Brain pericyte (primary cell): ENCODE data around the gene STING1.

ENCODE experiments used
- DNase-seq: peaks from one replicate; pipeline ENCODE4 v3.0.0-alpha.2; 2012; ENCODE audit warnings: low read depth, low spot score

The STING1 gene

DNA sequence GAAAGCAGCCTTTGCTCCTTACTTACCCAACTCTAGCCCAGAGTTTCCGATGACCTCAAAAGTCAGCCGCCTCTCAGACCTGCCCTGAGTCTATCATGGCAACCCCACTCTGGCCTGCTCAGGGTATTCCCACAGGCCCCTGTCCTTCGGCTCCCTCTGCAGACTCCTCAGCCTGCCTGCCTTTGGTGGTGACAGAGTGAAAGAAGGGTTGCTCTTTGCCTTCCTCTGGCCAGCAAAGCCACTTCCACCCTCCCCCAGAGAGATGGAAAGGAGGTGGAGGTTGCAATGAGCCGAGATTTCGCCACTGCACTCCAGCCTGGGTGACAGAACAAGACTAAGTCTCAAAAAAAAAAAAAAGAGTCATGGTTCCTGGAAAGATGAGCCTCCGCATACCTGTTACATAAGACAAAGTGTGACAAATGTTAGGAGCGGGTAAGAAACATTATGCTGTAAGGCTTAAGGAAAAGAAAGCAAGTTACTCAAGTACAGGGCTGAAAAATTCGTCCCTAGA is 14.1 kb downstream of the STING1 start:
- DNase-seq, result no peak

DNA sequence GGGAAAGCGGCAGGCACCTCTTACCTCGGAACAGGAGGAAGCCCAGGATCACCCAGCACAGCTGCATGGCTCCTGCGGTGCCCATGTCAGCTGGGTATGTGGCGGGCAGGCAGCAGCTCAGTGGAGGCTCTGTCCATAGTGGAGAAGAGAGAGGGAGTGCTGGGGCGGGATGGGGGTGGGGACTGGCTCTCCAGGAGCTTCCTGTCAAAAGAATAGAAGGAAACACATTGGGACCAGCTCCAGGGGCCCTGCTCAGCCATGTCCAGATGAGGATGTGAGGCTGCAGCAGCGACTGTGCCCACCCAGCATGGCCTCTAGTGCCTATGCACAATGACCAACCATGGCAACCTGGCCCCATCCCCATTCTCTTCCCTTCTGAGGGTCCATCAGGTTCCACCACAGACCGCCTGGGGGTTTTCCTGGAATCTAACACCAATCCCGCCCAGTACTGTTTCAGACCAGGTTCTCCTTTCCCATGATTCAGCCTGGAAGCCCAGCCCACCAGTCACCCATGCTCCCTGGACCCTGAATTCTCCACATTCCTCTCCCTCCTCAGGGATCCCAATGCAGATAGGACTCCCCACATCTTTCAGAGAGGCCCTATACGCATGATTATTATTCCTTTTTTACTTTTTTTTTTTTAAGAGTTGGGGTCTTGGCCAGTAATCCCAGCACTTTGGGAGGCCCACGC is 19.8 kb downstream of the STING1 start, which contains the start of gene ECSCR:
Gene ECSCR, minus strand, starts transcription at position 158 of the 691 bp plus-strand sequence. Its CDS starts 73 bp downstream, at position 85.
- no peak for DNase-seq

DNA sequence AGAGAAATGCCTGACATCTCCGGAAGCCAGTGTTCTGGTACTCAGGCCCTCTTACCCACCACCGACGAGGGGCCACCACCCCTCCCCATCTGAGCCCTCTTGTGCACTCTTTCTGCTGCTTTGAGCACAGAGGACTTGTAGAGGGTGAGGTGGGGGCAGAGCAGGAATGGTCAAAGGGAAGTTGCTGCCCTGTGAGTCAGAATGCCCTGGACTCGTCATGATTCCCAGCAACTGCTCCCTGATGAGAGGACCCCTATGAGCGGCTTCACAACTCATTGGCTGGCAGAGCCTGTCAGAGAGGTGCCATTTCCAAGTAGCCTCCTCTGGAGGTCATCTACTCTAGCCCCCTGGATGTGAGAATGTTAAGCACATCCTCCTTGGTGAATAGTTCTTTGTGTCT is 20.9 kb downstream of the STING1 start:
- DNase-seq, result no peak

DNA sequence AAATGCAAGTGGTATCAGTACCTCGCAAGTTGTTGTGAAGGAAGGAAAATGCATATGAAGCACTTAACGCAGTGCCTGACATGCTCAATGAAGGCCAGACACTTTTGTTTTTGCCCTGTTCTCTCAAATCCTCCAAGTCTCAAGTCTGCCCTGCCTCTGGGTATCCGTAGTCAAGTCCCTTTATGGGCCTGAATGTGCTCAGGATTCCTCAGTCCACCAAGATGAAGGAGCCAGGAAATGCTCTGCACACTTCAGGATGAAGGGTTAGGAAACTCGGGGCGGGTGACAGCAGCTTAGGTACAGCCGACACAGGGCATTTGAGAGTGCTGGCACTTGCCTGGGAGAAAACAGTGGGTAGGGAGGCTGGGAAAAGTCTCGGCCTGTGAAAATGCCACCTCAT is 21.4 kb downstream of the STING1 start:
- no peak for DNase-seq

DNA sequence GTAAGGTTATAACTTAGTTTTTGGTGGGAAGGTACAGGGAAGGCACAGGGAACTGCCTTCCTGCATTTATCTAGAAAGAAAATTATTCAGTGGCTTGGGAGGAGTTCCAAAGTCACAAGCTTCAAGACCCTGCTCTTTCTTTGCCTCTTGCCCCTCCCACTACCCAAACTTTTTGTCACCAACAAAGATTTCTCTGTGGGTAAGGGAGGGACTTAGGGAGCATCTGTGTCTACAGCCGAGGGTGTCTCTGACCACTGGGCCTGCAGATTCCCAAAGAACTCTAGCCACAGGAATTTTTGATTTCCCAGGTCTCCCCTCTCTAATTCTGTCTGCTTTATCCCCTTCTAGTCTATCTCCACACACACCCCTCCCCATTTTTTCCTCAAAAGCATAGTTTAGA is 22.1 kb downstream of the STING1 start:
- no peak for DNase-seq

DNA sequence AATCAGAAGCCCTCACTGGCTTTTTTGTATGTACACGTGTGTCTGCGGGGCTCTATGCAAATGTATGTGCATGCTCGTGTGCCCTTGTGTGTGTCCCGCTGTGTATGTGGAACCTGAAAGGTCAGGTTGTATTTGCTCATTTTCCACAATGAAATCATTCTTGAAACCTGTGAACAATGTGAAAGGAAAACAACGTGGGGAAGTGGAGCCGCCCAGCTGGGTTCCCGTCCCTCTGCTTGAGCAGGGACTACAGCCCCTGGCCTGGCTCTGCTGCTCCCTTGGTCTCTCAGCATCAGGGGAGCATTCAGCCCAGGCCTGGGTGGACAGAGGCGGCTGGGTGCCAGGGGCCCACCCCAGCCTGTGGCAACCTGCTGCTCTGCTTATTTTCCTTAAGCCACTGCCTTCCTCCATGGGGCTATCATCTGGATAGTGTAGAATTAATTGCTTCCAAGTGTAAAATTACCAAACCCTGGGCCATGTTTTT is 23.1 kb downstream of the STING1 start:
- DNase-seq, result no peak

DNA sequence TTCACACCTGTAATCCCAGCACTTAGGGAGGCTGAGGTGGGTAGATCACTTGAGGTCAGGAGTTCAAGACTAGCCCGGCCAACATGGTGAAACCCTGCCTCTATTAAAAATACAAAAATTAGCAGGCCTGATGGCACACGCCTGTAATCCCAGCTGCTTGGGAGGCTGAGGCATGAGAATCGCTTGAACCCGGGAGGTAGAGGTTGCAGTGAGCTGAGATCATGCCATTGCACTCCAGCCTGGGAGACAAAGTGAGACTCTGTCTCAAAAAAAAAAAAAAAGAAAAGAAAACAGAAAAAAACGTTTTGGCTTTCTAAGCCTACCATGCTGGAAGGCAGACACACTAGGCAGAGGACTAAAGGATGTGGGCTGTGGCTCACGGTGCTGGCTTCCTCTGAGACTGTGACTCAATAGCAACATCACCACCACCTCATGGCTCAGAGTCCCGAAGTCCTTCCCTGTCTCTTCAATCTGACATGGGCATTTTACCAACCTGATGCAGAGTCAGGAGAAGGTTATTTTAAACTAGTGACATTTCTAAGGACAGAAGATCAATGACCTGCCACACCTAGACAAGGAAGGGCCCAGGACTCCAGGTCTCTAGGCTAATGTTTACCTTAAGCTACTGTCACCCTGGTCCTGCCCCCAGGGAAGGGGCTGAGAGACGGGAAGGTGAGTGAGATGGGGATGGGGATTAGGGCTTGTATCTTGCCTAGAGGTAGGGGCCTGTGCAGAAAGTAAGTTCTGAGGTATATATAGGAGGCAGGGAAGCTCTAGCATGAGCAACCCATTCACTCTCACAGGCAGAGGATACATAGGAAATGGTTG is 23.8 kb downstream of the STING1 start:
- DNase-seq, result no peak

DNA sequence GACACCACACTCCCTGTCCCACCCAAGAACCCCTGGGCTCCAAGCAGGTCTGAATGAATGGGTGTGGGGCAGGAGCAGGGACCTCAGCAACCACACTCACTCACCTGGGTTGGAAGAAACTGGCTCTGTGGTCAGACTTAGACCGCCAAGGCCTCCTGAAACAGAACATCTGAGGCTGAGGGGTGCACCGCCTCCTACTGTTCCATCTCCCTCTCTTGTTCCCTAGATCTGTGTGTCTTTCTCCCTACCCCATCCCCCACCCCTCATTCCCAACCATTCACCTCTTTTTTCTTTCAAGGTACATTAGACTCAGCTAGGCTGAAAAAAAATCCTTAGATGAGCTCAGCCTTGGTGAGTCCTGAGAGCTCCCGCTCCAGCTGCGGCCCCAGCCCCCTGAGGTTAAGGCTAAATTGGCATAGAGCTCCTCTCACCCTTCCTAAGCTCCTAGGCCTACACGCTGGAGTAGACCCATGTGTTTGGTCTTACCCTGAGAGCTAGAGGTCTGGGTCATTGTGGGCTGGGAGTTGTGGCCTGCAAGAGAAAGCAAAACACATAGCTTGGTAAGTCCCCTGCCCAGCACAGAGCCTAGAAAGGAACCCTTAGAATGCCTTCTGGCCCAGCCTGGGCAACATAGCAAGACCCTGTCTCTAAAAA is 24.8 kb downstream of the STING1 start:
- DNase-seq, result no peak

DNA sequence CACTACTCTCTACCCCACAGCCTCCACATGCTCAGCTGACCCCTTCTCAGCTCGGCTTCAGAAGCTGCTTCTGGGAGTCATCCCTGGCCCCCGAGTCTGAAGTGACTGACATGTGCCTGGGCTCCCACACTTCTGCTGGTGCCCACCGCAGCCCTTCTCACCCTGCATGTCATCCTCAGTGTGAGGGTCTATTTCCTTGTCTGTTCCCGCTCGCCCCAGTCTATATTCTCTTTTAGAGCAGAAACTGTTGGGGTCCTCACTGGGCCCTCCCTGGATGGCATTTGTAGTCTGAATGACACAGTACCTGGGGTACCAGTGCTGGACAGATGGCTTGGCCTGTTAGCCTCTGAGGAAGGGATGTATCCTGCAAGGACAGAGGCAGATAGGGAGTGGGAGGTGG is 25.3 kb downstream of the STING1 start:
- no peak for DNase-seq

DNA sequence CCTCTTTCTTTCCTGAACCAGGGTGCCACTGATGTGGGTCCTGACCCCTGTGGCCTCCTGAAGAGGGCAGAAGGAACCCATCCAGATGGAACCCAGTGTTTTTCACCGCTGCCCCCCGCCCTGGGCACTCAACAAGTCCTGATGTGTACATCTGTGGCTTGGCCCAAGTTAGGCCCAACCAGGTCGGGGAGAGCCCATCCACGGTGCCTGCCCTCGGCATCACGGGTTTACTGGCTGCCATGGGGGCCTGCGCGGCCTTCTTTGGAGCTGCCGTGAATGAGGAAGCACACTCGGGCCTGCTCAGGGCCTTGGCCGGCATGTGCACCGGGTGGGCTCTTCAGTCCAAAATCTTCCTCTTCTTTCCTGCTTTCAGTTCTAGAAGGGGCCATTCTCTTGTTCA is 25.8 kb downstream of the STING1 start:
- no peak for DNase-seq

DNA sequence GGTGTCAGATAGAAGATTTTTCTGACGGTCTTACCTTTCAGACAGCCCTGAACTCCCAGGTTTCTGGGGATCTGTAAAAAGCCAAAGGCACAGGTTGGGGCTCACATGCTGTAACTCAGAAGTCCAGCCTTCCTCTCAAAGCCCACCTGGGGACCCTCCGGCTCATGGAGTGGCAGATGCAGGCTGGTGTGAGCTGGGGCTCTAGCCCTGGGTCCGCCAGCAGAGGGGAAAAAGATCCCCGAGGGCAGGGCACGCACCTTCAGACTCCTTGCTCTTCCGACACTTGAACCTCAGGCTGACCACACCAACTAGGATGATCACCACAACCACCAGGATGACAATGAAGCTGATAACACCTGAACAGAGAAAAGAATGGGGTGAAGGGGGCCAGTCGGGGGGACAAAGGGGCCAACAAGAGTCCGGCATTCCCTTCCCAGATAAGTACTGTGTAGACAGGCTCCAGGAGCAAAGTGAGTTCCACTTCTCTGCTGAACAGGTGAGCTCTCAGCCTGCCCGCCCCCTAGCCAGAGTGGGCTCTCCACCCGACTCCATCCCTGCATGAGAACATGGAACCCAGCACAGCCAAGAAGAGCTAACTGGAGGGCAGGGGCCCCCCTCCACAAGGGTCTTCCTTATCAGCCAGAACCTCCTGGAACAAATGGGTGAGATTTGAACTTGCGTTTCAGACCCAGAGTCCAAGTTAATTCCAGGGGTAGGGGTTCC is 27.8 kb downstream of the STING1 start:
- DNase-seq, result no peak

DNA sequence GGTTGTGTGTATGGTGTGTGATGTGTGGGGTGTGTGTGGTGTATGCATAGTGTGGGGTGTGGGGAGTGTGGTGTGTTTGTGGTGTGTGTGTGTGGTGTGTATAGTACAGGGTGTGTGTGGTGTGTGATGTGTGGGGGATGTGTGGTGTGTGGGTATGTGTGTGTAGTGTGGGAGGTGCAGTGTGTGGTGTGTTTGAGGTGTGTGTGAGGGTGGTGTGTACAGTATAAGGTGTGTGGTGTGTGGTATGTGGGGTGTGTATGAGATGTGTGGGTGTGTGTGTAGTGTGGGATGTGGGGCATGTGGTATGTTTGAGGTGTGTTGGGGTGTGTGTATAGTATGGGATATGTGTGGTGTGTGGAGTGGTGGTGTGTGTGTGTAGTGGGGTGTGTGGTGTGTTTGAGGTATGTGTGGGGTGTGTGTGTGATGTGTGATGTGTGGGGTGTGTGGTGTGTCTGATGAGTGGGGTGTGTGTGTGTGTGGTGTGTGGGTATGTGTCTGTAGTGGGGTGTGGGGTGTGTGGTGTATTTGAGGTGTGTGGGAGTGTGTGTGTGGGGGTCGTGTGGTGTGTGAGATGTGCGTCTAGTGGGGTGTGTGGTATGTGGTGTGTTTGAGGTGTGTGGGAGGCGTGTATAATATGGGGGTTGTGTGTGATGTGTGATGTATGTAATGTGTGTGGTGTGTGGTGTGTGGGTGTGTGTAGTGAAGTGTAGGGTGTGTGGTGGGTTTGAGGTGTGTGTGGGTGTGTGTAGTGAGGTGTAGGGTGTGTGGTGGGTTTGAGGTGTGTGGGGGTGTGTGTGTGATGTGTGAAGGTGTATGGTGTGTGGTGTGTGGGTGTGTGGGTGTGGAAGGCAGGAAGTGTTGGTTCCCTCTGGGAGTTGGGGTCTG is 28.6 kb downstream of the STING1 start:
- no peak for DNase-seq

DNA sequence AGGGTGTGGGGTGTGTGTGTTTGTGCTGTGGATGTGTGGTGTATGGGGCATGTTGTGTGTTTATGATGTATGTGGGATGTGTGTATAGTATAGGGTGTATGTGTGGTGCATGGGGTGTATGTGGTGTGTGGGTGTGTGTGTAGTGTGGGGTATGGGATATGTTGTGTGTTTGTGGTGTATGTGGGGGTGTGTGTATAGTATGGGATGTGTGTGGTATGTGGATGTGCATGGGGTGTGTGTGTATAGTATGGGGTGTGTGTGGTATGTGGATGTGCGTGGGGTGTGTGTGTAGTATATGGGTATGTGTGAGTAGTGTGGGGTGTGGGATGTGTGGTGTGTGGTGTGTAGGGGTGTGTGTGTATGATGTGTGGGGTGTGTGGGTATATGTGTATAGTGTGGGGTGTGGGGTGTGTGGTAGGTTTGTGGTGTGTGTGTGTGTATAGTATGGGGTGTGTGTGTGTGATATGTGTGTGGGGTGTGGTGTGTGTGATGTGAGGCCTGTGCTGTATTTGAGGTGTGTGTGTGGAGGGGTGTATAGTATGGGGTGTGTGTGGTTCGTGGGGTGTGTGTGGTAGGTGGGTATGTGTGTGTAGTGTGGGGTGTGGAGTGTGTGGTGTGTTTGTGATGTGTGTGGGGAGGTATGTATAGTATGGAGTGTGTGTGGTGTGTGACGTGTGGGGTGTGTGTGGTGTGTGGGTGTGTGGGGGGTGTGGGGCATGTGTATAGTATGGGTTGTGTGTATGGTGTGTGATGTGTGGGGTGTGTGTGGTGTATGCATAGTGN is 30.5 kb downstream of the STING1 start:
- DNase-seq, result no peak

DNA sequence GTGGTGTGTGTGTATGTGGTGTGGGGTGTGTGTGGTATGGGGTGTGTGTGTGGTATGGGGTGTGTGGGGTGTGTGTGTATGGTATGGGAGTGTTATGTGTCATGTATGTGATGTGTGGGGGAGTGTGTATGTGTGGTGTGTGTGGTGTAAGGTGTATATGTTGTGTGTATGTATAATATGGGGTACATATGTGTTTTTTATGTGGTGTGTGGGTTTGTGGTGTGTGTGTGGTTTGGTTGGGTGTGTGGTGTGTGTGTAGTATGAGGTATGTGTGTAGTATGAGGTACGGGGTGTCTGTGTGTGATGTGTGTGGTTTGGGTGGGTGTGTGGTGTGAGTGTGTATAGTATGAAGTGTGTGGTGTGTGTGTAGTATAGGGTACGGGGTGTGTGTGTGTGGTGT is 31.4 kb downstream of the STING1 start:
- DNase-seq, result no peak

DNA sequence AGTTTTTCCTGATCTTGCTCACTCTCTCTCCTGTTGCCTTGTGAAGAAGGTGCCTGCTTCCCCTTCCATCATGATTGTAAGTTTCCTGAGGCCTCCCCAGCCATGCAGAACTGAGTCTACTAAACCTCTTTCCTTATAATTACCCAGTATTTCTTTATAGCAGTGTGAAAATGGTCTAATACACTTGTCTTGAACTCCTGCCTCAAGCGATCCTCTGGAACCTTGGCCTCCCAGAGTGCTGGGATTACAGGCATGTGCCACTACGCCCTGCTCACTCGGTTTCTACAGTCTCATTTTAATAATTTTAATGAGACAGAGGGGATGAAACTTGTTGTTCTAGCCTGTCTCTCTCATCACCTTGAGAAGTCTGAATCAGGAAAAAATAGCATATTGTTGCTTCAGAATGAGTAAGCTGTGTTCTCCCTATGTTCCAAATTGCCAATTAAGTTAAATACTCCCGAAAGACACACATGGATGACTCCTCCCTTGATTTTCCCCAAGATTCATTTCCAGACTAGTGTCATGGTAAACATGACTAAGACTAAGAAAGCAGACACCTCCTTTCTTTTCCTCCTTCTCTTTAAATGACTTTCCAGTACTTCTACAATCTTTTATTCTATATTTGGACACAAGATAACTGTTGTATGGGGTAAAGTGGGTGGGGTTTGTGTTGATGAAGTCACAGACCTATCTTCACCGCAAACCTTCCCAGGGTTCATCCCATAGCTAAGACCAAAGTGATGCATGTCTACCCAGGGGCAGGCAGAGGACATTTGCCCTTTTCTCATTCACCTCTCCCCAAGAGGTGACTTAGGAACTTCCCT is 35.4 kb downstream of the STING1 start:
- no peak for DNase-seq

DNA sequence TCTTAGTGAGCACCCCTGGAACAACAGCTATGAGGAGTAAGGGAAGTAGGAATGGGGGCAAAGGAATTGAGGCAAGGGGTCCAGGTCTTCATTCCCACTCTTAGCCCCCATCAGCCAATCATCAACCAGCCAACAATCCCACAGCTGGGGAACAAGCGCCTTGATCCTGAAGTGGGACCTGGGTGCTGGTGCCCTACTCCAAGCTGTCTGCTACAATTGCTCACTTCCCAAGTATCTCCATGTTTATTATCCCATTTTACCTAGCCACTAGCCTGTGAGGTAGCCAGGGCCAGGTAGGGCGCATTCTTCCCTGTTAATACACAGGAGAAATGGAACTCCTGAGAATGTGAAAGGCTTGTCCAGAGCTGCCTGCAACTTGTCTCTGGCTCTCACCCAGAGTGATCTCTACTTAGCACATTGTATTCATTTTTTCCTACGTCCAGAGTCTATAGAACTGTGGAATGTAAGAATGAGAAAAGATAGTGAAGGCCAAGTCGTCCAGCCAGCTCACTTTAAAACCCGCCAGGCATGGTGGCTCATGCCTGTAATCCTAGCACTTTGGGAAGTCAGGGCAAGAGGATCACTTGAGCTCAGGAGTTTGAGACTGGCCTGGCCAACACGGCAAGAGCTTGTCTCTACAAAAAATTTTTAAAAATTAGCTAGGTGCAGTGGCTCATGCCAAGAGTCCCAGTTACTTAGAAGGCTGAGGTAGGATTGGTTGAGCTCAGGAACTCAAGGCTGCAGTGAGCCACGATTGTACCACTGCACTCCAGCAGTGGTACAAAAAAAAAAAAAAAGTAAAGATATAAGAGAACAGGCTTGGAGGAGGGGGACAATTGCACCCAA is 37.0 kb downstream of the STING1 start:
- DNase-seq, result no peak

DNA sequence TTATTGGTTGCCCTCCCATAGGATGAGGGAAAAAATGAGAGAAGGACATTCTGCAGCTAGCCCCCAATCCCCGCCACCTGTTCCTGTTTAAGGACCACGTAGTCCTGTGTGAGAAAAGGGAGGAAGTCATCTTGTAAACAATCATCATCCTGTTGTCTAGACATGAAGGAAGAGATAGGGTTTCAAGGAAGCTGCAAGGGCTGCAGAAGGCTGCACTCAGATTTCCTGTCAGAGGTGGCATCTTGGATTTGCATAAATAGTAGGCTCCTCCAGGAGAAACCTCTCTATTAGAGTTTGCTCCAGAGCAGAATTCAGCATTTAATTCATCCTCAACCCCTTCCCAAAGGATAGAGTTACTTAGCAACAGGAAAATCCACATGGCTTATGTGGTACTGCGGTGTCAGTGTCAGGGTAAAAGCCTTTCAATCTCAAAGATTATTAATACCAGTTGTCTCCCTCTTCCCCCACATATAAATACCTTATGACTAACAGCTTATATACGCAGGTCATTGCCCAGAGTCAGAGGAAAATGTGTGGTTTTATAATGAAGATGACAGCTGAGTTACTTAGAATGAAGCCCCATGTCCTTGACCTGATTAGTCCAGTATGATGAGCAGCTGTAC is 38.6 kb downstream of the STING1 start:
- no peak for DNase-seq
